HG03457 (cell line): ENCODE data around the gene PCDH9.
"Not testable (repeated sequence)": the region's sequence is repeated elsewhere in the genome, so short reads cannot be mapped to it uniquely, and the experiment has no call there.

Experiments used
- ATAC-seq: cut with Tn5 transposase; IDR thresholded peaks from one replicate; pipeline ENCODE4 v1.9.1; 2021; ENCODE audit warnings: moderate number of reproducible peaks; ENCODE audit not compliant: unreplicated experiment

PCDH9 gene

GRCh38 chr13:67133476-67133875 is 96.7 kb downstream of the PCDH9 start:
- no peak for ATAC-seq

GRCh38 chr13:67131393-67131792 is 98.7 kb downstream of the PCDH9 start:
- ATAC-seq, result no peak

GRCh38 chr13:67130444-67130843 is 99.7 kb downstream of the PCDH9 start:
- ATAC-seq, result no peak

DNA sequence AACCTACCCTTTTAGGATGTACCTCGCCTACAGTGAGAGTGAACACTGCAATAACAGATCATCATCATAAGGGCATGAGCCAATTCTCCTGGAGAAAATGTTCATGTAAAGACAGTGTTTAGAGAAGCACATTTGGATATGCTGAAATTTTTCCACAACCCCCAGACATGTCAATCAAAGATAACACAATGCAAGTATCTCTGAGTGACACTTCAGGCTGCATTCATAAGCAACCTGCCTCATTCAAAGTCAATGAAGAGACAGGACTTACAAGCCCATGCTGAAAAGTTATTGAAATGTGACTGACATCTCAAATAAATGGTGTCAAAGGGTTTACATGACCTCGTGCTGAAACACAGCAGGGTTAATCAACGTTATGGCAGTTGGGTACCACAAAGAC is 102.0 kb downstream of the PCDH9 start:
- no peak for ATAC-seq

- ATAC-seq, result no peak
These were observed 104.5 kb downstream of the PCDH9 start for GRCh38 chr13:67125681-67126080.

DNA sequence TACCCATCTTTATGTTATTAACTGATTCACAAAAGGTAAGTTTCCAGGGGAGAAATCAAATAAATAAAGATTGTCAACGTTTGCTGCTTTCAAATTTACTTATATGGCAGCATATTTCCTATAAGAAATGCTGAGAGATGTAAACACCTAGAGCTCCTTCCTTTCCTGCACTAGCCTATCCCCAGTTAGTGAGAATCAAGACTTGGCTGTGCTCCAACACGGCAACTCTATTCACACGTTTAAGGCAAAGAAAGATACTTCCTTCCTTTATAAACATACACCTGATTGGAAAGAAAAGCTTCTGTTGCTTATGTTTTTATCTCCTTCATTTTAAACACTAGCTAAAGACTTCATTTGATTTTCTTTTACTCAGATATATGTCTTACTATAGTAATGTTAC is 107.0 kb downstream of the PCDH9 start:
- no peak for ATAC-seq

DNA sequence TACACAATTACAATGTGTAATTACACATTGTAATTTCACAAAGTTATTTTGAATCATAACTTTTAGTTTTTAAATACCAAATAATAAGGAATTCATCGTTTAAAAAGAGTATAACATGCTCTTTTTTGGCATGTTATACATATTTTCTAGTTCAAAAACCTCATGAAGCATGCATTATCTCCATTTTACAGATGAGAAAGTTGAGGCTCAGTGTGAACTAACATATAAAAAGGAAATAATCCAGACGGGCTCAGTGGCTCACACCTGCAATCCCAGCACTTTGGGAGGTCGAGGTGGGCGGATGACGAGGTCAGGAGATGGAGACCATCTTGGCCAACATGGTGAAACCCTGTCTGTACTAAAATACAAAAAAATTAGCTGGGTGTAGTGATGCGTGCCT is 107.9 kb downstream of the PCDH9 start:
- no peak for ATAC-seq

DNA sequence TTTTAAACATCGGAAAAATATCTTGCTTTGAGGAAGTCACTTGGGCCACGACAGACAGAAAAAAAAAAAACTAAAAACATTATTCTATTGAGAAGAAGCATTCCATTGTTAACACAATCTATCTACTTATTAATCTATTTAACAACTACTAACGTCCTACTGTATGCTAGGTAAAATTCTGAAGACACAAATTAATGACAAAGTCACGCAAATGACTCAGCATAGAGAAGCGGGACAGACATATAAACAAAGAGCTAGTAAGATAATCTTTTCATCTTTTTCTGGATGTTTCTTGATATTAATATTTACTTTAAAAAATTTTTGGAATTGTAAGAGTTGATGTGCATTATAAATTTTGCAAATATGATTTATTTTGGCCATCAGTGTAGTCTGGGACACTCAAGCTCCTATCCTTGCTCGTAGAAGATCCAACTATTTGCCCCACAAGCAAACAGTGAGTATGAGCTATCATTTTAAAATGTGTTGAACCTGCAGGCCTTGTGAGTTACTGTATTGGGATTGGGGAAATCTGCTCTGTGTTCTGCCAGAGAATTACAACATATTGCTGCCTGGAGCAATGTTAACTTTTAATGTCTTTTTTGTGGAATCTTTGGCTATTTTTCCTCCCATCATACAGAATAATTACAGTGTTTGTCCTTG is 109.1 kb downstream of the PCDH9 start:
- ATAC-seq, result no peak

DNA sequence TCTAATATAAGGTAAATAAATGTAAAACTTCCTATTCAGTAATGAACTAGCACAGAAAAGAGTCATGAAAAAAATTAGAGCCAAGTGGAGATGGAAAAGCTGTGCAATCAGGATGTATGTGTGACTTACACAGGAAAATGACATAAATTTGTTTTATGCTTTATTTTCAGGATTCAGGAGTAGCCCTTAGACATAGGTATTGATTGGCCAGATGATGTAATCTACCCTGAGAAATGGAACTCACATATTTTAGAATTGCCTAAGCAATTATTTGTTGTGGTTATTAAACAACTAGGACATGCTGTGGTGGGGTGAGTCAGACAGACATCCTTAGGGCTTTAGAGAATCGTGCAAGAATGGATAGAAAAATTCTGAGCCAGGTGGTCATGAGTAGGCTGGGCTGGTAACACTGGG is 110.6 kb downstream of the PCDH9 start:
- ATAC-seq, result no peak

- ATAC-seq, result no peak
These were observed 111.9 kb downstream of the PCDH9 start for GRCh38 chr13:67118277-67118676.

- ATAC-seq, result no peak
These were observed 113.1 kb downstream of the PCDH9 start for GRCh38 chr13:67117010-67117550.

DNA sequence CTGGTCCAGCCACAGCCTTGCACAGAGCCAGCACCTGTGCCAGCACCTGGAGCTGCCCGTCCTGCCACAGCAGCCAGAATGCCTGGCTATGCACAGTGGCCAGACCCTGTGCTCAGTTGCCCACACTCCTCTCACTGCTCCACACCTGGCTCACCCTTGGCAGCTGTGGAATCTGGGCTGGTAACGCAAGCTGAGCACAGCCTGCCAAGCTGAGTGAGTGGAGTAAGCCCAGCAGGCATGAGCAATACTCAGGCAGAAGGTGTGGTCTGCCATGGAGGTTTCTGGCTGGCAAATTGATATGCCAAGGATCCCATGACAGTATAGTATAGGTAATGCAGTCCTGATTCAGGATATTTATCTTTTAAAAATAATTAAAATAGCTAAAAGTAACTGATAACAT is 122.2 kb downstream of the PCDH9 start:
- no peak for ATAC-seq

DNA sequence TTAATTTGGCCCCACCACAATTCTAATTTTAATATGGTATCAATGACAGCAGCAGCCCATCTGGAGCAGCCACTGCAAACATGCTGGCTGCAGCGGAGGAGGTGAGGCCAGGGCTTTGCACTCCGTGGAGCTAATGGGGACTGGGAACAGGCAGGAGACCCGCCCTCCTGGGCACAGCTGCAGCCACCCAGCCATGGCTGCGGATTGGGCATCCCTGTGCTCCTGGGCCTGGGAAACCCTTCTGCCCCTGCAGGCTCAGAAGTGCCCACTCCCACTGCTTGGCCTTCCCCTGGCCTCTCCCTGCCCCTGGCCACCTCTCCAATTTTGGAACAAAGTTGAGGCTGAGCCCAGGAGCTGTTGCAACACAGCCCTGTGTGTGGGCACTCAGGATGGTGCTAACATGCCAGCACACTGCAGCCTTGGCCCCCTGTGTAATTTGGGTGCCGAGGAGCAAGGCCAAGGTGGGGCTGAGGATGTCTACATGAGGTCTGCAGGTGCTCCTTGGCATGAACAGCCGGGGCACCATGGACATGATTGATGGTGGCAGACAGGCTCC is 123.6 kb downstream of the PCDH9 start:
- ATAC-seq, result no peak

GRCh38 chr13:67101730-67102467 is 128.2 kb downstream of the PCDH9 start:
- ATAC-seq, result no peak

GRCh38 chr13:67100730-67101129 is 129.4 kb downstream of the PCDH9 start:
- ATAC-seq, result no peak

- no peak for ATAC-seq
These were observed 130.6 kb downstream of the PCDH9 start for GRCh38 chr13:67099494-67099893.

- no peak for ATAC-seq
These were observed 132.2 kb downstream of the PCDH9 start for GRCh38 chr13:67097892-67098452.

GRCh38 chr13:67096893-67097292 is 133.2 kb downstream of the PCDH9 start:
- not testable (repeated sequence) for ATAC-seq

GRCh38 chr13:67096418-67096817 is 133.7 kb downstream of the PCDH9 start:
- no peak for ATAC-seq

DNA sequence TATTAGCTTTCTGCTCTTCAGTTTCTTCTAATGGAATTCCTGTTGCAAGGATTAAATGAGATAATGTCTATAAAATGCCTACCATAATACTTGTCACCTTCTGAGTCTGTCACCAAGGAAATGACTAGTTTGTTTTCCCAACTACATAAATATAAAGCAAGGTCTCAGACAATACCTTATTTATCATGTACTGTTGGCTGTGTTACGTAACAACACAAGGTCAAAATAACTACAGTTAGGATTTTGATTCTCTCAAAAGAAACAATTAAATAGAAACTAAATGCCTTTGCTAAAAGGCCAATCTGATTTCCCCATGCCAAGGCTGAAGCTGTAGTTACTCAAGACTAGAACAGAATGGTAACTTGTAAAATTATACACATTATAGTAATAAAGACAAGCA is 134.5 kb downstream of the PCDH9 start:
- no peak for ATAC-seq

GRCh38 chr13:67094952-67095351 is 135.2 kb downstream of the PCDH9 start:
- no peak for ATAC-seq

DNA sequence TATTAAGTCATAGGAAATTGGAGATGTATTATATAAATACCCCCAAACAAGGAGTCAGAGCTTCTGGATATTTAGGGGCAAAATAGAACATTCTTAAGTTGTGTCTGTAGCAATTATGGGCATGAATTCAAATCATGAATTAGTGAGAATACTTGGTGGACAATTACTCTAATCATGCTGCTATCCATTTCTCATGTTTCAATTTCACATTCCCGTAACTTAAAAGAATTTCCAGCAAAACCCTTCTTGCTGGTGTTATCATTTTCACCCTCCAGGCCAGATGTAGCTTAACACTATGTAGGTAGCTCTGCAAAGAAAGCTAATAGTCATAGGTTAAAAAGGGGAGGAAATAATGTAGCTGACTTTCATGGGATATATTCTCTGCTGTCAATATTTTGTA is 136.1 kb downstream of the PCDH9 start:
- no peak for ATAC-seq
